Tibial artery (tissue), 4 donors: ENCODE measurements around the gene GLT6D1.

ENCODE experiments used
- DNase-seq, 2 donors: peaks; one replicate each; pipeline ENCODE4 v3.0.0-alpha.2; 2019
- H3K27ac ChIP-seq, 2 donors: fragments of 200-600 bp; sonication (generic) in 1 of 2; 1 replicate in 1 of 2; 2 replicates in 1 of 2; pipeline ENCODE4 v1.5.1; 2018 to 2019; ENCODE audit warnings: mild to moderate bottlenecking in 1 of 2
- H3K27me3 ChIP-seq, 2 donors: fragments of 200-600 bp; sonication (generic) in 1 of 2; one replicate each; pipeline versions ENCODE4 v1.5.1 to v1.6.0; 2016 to 2019
- H3K36me3 ChIP-seq, 3 donors: fragments of 200-600 bp; sonication (generic) in 2 of 3; one replicate each; pipeline ENCODE4 v1.5.1; 2016 to 2019; ENCODE audit warnings: mild to moderate bottlenecking in 2 of 3
- H3K4me1 ChIP-seq, 4 donors: fragments of 200-600 bp; sonication (generic) in 2 of 4; 1 replicate in 3 of 4; 2 replicates in 1 of 4; pipeline ENCODE4 v1.5.1; 2016 to 2019
- H3K4me3 ChIP-seq, 2 donors: fragments of 200-600 bp; sonication (generic) in 1 of 2; 1 replicate in 1 of 2; 2 replicates in 1 of 2; pipeline ENCODE4 v1.5.1; 2018 to 2019; ENCODE audit warnings: mild to moderate bottlenecking in 2 of 2
- H3K9me3 ChIP-seq, 3 donors: fragments of 200-600 bp; sonication (generic) in 1 of 3; one replicate each; pipeline ENCODE4 v1.5.1; 2016 to 2019
- CTCF ChIP-seq, 2 experiments: fragments of 200-600 bp in 1 of 2; fragments of 450-650 bp in 1 of 2; IDR thresholded peaks; one replicate each; pipeline ENCODE4 v1.5.1; 2017 to 2019; ENCODE audit warnings: antibody characterized with exemption in 2 of 2, mild to moderate bottlenecking in 1 of 2, moderate library complexity in 1 of 2
- intact Hi-C: fragments of 100-400 bp; cut with DNase I; formaldehyde crosslinking; loops from one replicate; pipeline ENCODE4 v1.15.0; 2023; ENCODE audit warnings: low total_unique reads

Gene GLT6D1

GRCh38 chr9:135611142-135611874 is 28.0 kb downstream of the GLT6D1 start:
- peaks cover 0 to 62% of the 10 kb centered on the region in 2 donors for H3K27me3 ChIP-seq
- intact Hi-C loops: no loop called here
- no peak for TF ChIP-seq CTCF (IDR thresholded peaks at IDR 0.05)
- no peaks in the 10 kb centered on the region for H3K9me3 ChIP-seq
- no peak for DNase-seq
- no peak overlapping the region for H3K4me3 ChIP-seq
- no peak overlapping the region for H3K27ac ChIP-seq
- H3K4me1 ChIP-seq: no peaks in the 10 kb centered on the region
- H3K36me3 ChIP-seq: no peaks in the 10 kb centered on the region

GRCh38 chr9:135610290-135611141 is 28.8 kb downstream of the GLT6D1 start:
- no peaks in the 10 kb centered on the region for H3K9me3 ChIP-seq
- TF ChIP-seq CTCF (IDR thresholded peaks at IDR 0.05): no peak
- no peaks in the 10 kb centered on the region for H3K4me1 ChIP-seq
- no peaks in the 10 kb centered on the region for H3K36me3 ChIP-seq
- intact Hi-C loops: no loop called here
- H3K27me3 ChIP-seq: peaks cover 0 to 54% of the 10 kb centered on the region in 2 donors
- H3K27ac ChIP-seq: no peak overlapping the region
- DNase-seq: no peak
- H3K4me3 ChIP-seq: no peak overlapping the region

- no peak for DNase-seq
- intact Hi-C loops: no loop called here
- H3K36me3 ChIP-seq: no peaks in the 10 kb centered on the region
- peaks cover 0 to 49% of the 10 kb centered on the region in 2 donors for H3K27me3 ChIP-seq
- H3K4me3 ChIP-seq: no peak overlapping the region
- H3K4me1 ChIP-seq: no peaks in the 10 kb centered on the region
- no peaks in the 10 kb centered on the region for H3K9me3 ChIP-seq
- no peak overlapping the region for H3K27ac ChIP-seq
- no peak for TF ChIP-seq CTCF (IDR thresholded peaks at IDR 0.05)
These were observed 29.9 kb downstream of the GLT6D1 start for GRCh38 chr9:135609366-135609955.

GRCh38 chr9:135608999-135609317 is 30.4 kb downstream of the GLT6D1 start:
- no peaks in the 10 kb centered on the region for H3K4me1 ChIP-seq
- H3K27me3 ChIP-seq: peaks cover 0 to 49% of the 10 kb centered on the region in 2 donors
- H3K9me3 ChIP-seq: no peaks in the 10 kb centered on the region
- DNase-seq: no peak
- H3K4me3 ChIP-seq: no peak overlapping the region
- intact Hi-C loops: no loop called here
- TF ChIP-seq CTCF (IDR thresholded peaks at IDR 0.05): no peak
- no peaks in the 10 kb centered on the region for H3K36me3 ChIP-seq
- H3K27ac ChIP-seq: no peak overlapping the region

- no peak for TF ChIP-seq CTCF (IDR thresholded peaks at IDR 0.05)
- Histone ChIP-seq H3K9me3 (no peaks in the 10 kb centered on the region), H3K27ac (no peak overlapping the region), H3K4me3 (no peak overlapping the region), H3K27me3 (peaks cover 0 to 44% of the 10 kb centered on the region in 2 donors), H3K4me1 (no peaks in the 10 kb centered on the region), H3K36me3 (no peaks in the 10 kb centered on the region)
- intact Hi-C loops: no loop called here
- DNase-seq: peak in 1 of 2 donors; percentile 59
These were observed 30.9 kb downstream of the GLT6D1 start for GRCh38 chr9:135608294-135608998.
